Gastroesophageal sphincter (tissue), 4 donors: ENCODE results near the gene CSNK2A3. TPM values are rescaled to one million over a fixed set of nuclear protein-coding genes. Genes with fewer than 3 reads are reported as not detected.
A peak's percentile ranks its signal among the peaks of the same experiment; 100 is the strongest.
"Not testable (repeated sequence)": the region's sequence is repeated elsewhere in the genome, so short reads cannot be mapped to it uniquely, and the experiment has no call there.

Experiments used
- ATAC-seq: fragments of 150-250 bp; one replicate; pipeline ENCODE4 v1.9.1; 2016; ENCODE audit warnings: mild to moderate bottlenecking, moderate library complexity
- H3K27ac ChIP-seq, 4 donors: fragments of 200-600 bp; sonication (generic) in 3 of 4; 1 replicate in 3 of 4; 2 replicates in 1 of 4; pipeline ENCODE4 v1.5.1; 2016 to 2019
- H3K27me3 ChIP-seq: fragments of 200-600 bp; sonication (generic); one replicate; pipeline ENCODE4 v1.5.1; 2019
- H3K36me3 ChIP-seq, 2 donors: fragments of 200-600 bp; sonication (generic); one replicate each; pipeline ENCODE4 v1.5.1; 2019; ENCODE audit warnings: control low read depth in 1 of 2
- H3K4me1 ChIP-seq, 3 donors: fragments of 200-600 bp; sonication (generic); 1 replicate in 2 of 3; 2 replicates in 1 of 3; pipeline ENCODE4 v1.5.1; 2016 to 2019; ENCODE audit warnings: control low read depth in 2 of 3
- H3K4me3 ChIP-seq, 2 donors: fragments of 200-600 bp; sonication (generic); one replicate each; pipeline ENCODE4 v1.5.1; 2019; ENCODE audit warnings: mild to moderate bottlenecking in 1 of 2, moderate library complexity in 1 of 2
- H3K9me3 ChIP-seq, 3 donors: fragments of 200-600 bp; sonication (generic); one replicate each; pipeline ENCODE4 v1.5.1; 2017 to 2019; ENCODE audit warnings: control low read depth in 2 of 3
- CTCF ChIP-seq, 4 experiments: fragments of 200-600 bp in 2 of 4; fragments of 450-650 bp in 2 of 4; sonication (generic) in 1 of 4; IDR thresholded peaks; one replicate each; pipeline ENCODE4 v1.5.1; 2017 to 2019; ENCODE audit warnings: antibody characterized with exemption in 4 of 4, mild to moderate bottlenecking in 2 of 4, moderate library complexity in 2 of 4
- EP300 ChIP-seq: sonication (generic); formaldehyde crosslinking; IDR thresholded peaks from one replicate; pipeline ENCODE4 v1.6.1; 2017; ENCODE audit warnings: antibody characterized with exemption, mild to moderate bottlenecking
- POLR2A ChIP-seq, 2 donors: fragments of 450-650 bp; IDR thresholded peaks; one replicate each; pipeline ENCODE4 v1.6.1; 2017; ENCODE audit warnings: antibody characterized with exemption in 2 of 2, mild to moderate bottlenecking in 2 of 2, moderate library complexity in 1 of 2
- POLR2AphosphoS5 ChIP-seq: sonication (generic); formaldehyde crosslinking; IDR thresholded peaks from one replicate; pipeline ENCODE4 v1.6.1; 2017; ENCODE audit warnings: antibody characterized with exemption
- WGBS, 2 donors: methylation state at CpG; one replicate each; pipeline ENCODE4 v1.1.5; 2018; ENCODE audit warnings: low coverage in 1 of 2; 5-methylcytosine and 5-hydroxymethylcytosine counted together
- total RNA-seq, 4 donors: library from RNA; depleted of rRNA; stranded (reverse); fragments of >200 nt; gene quantifications; one replicate each; pipeline ENCODE4 v1.1.0, GENCODE V29; 2016

Gene CSNK2A3
- total RNA-seq = 1 to 10 TPM in 2 of 4 donors, under 1 TPM in 2; 0.59 to 2.2 (median 1.1) TPM

- H3K9me3 ChIP-seq, H3K27me3 ChIP-seq, H3K4me3 ChIP-seq, H3K36me3 ChIP-seq, H3K27ac ChIP-seq: not testable (repeated sequence)
- H3K4me1 ChIP-seq = peaks cover 0 to 35% (median 16%) of the 10 kb centered on the region in 3 donors
- TF ChIP-seq POLR2AphosphoS5 = peak; percentile 57
- 73 to 79% methylated on average over 5 to 10 of the region's 11 CpGs for WGBS, 2 donors
- ATAC-seq = peak; percentile 60
These were observed at the start of gene CSNK2A3 for GRCh38 chr11:11352878-11353277. TSS of gene CSNK2A3 (minus strand) at chr11:11353250. CDS start at chr11:11353119, 131 bp downstream.

DNA sequence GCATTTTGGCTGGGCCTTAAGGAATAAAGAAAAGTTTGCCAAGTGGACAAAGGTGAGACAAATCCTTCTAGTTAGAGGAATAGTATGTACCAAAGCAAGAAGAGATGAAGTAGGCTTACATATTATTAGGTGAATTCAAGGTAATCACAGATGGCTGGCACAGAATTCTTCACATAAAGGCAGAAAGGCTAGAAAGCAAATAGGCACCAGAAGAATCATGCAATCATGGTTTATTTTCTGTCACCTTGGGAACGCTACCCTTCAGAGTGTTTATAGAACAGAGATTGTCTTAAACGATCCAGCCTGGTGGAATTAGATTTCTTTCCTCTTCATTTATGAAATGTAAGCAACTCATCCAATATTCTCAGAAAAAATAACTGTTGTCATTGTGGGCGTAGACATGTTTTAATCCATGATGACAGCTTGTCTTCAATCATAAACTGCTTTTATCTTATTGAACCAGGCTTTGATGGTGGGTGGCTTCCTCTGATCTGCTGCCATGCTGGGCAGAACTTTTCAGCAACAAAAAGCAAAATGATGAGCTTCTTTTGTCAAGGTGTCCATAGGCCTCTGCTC is 49.0 kb upstream of the CSNK2A3 start:
- H3K27me3 ChIP-seq = no peaks in the 10 kb centered on the region
- H3K27ac ChIP-seq = peak overlapping the region in 3 of 4 donors; percentile 47 to 77 (median 58)
- ATAC-seq = no peak
- H3K4me1 ChIP-seq = peaks cover 7 to 63% (median 13%) of the 10 kb centered on the region in 3 donors
- no peaks in the 10 kb centered on the region for H3K36me3 ChIP-seq
- WGBS, 2 donors = 45 to 50% methylated on average over 3 of the region's 3 CpGs
- H3K4me3 ChIP-seq = no peak overlapping the region
- no peak for TF ChIP-seq CTCF (IDR thresholded peaks at IDR 0.05)
- TF ChIP-seq POLR2A (IDR thresholded peaks at IDR 0.05) = no peak
- TF ChIP-seq EP300 = no peak
- TF ChIP-seq POLR2AphosphoS5 = no peak
- no peaks in the 10 kb centered on the region for H3K9me3 ChIP-seq

- peaks cover 7 to 63% (median 19%) of the 10 kb centered on the region in 3 donors for H3K4me1 ChIP-seq
- TF ChIP-seq POLR2A (IDR thresholded peaks at IDR 0.05) (no peak), EP300 (no peak), POLR2AphosphoS5 (no peak), CTCF (IDR thresholded peaks at IDR 0.05) (no peak)
- H3K9me3 ChIP-seq = no peaks in the 10 kb centered on the region
- no peak overlapping the region for H3K4me3 ChIP-seq
- no peaks in the 10 kb centered on the region for H3K36me3 ChIP-seq
- whole genome bisulfite sequencing, 2 donors = 93 to 100% methylated on average over 3 to 8 of the region's 9 CpGs
- H3K27ac ChIP-seq = peak overlapping the region in 1 of 4 donors; percentile 47
- ATAC-seq = no peak
- no peaks in the 10 kb centered on the region for H3K27me3 ChIP-seq
These were observed 47.7 kb upstream of the CSNK2A3 start for GRCh38 chr11:11400635-11401232.

GRCh38 chr11:11400121-11400520 is 47.1 kb upstream of the CSNK2A3 start:
- TF ChIP-seq POLR2A (IDR thresholded peaks at IDR 0.05) (no peak), POLR2AphosphoS5 (no peak), EP300 (no peak), CTCF (IDR thresholded peaks at IDR 0.05) (no peak)
- Histone ChIP-seq H3K27me3 (no peaks in the 10 kb centered on the region), H3K27ac (no peak overlapping the region), H3K36me3 (no peaks in the 10 kb centered on the region), H3K4me1 (peaks cover 7 to 60% (median 19%) of the 10 kb centered on the region in 3 donors), H3K9me3 (no peaks in the 10 kb centered on the region), H3K4me3 (no peak overlapping the region)
- 97 to 100% methylated on average over 3 of the region's 3 CpGs for WGBS, 2 donors
- ATAC-seq = no peak

GRCh38 chr11:11397781-11398180 is 44.7 kb upstream of the CSNK2A3 start:
- H3K36me3 ChIP-seq = no peaks in the 10 kb centered on the region
- TF ChIP-seq EP300 (no peak), POLR2AphosphoS5 (no peak), CTCF (IDR thresholded peaks at IDR 0.05) (no peak), POLR2A (IDR thresholded peaks at IDR 0.05) (no peak)
- no peaks in the 10 kb centered on the region for H3K27me3 ChIP-seq
- ATAC-seq = no peak
- H3K4me3 ChIP-seq = no peak overlapping the region
- H3K4me1 ChIP-seq = peaks cover 7 to 44% (median 10%) of the 10 kb centered on the region in 3 donors
- H3K27ac ChIP-seq = no peak overlapping the region
- WGBS, 2 donors = 91 to 92% methylated on average over 3 of the region's 3 CpGs
- no peaks in the 10 kb centered on the region for H3K9me3 ChIP-seq
